ENCODE measurements around the gene IDH3B.

DNA sequence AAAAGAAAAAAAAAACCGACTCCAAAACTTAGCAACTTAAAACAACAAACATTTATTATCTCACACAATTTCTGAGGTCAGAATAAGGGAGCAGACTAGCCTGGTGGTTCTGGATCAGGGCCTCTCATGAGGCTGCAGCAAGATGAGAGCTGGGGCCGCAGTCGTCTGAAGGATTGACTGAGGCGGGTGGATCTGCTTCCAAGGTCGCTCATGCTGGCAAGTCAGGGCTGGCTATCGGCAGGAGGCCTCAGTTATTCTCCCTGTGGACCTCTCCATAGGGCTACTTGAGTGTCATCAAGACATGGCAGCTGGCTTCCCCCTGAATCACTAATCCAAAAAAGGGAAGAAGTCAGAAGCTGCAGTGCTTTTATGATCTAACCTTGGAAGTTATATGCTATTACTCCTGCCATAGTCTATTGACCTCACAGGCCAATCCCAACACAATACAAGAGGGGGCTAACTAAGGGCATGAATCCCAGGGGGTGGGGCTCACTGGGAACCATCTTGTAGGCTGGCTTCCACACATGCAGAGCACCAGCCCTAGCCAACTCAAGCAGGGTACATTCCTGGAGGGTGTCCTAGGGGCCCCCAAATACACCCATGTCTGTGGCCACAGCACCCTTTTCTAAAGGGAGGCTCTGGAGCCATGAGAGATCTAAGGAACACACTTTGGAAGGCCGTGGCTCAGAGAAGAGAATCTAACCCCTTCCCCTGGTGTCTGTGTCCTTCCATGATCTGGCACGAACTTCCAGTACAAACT, 39.9 kb upstream of the IDH3B start:
- TF ChIP-seq, protein P1, sequence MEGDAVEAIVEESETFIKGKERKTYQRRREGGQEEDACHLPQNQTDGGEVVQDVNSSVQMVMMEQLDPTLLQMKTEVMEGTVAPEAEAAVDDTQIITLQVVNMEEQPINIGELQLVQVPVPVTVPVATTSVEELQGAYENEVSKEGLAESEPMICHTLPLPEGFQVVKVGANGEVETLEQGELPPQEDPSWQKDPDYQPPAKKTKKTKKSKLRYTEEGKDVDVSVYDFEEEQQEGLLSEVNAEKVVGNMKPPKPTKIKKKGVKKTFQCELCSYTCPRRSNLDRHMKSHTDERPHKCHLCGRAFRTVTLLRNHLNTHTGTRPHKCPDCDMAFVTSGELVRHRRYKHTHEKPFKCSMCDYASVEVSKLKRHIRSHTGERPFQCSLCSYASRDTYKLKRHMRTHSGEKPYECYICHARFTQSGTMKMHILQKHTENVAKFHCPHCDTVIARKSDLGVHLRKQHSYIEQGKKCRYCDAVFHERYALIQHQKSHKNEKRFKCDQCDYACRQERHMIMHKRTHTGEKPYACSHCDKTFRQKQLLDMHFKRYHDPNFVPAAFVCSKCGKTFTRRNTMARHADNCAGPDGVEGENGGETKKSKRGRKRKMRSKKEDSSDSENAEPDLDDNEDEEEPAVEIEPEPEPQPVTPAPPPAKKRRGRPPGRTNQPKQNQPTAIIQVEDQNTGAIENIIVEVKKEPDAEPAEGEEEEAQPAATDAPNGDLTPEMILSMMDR (IDR thresholded peaks at IDR 0.05): no peak
- no peak for TF ChIP-seq POLR2A (IDR thresholded peaks at IDR 0.05)
